IMR-90 (cell line): ENCODE results near the gene MAN1C1. TPM values are rescaled to one million over a fixed set of nuclear protein-coding genes. Genes with fewer than 3 reads are reported as not detected.
A peak's percentile ranks its signal among the peaks of the same experiment; 100 is the strongest.

Source experiments
- ATAC-seq: fragments of 200-7000 bp; cut with Tn5 transposase; 2 replicates; pipeline ENCODE4 v1.9.1; 2020; ENCODE audit warnings: low read depth, mild to moderate bottlenecking, moderate library complexity
- BruUV-seq: library from RNA; stranded (reverse); fragments of 400-500 nt; replicated peaks from 2 replicates; lab custom pipeline; 2021; lab: Mats Ljungman, UMichigan
- CTCF ChIA-PET: fragments of 300-600 bp; formaldehyde crosslinking; extraction: SDS; loops from one replicate; lab custom pipeline; 2021; ENCODE audit warnings: antibody characterized with exemption; lab: Yijun Ruan, JAX
- POLR2A ChIA-PET: fragments of 300-600 bp; sonication (Branson Sonifier 250); formaldehyde crosslinking; loops from one replicate; lab custom pipeline; 2022; ENCODE audit warnings: antibody characterized with exemption; ENCODE audit not compliant: unreplicated experiment; lab: Charles Lee
- DNase-seq: peaks from one replicate; pipeline ENCODE4 v3.0.0; 2013
- H2AFZ ChIP-seq: replicated peaks from 2 replicates; pipeline ENCODE3; 2013; ENCODE audit warnings: low read length, mild to moderate bottlenecking; ENCODE audit not compliant: poor library complexity
- H2AK5ac ChIP-seq: 2 replicates; pipeline ENCODE4 v1.6.1; 2013; ENCODE audit warnings: low read depth, low read length, inconsistent platforms
- H2AK9ac ChIP-seq: replicated peaks from 2 replicates; pipeline ENCODE3; 2013; ENCODE audit warnings: mild to moderate bottlenecking, low read depth, low read length, moderate library complexity; ENCODE audit not compliant: poor library complexity
- H2BK120ac ChIP-seq: 2 replicates; pipeline ENCODE4 v1.6.1; 2013; ENCODE audit warnings: low read depth, low read length, inconsistent platforms
- H2BK15ac ChIP-seq: 3 replicates; pipeline ENCODE4 v1.6.1; 2013; ENCODE audit warnings: low read depth, low read length, inconsistent platforms
- H2BK20ac ChIP-seq: 2 replicates; pipeline ENCODE4 v1.6.1; 2013; ENCODE audit warnings: low read depth, mild to moderate bottlenecking, inconsistent platforms, low read length, moderate library complexity
- H2BK5ac ChIP-seq: 2 replicates; pipeline ENCODE4 v1.6.1; 2013; ENCODE audit warnings: mild to moderate bottlenecking, low read depth, low read length, inconsistent platforms; ENCODE audit not compliant: poor library complexity, severe bottlenecking
- H3K14ac ChIP-seq: replicated peaks from 2 replicates; pipeline ENCODE4 v1.6.1; 2013; ENCODE audit warnings: low read depth, low read length, inconsistent platforms
- H3K18ac ChIP-seq: 2 replicates; pipeline ENCODE4 v1.6.1; 2013; ENCODE audit warnings: low read depth, low read length, control low read depth
- H3K23ac ChIP-seq: 2 replicates; pipeline ENCODE4 v1.6.1; 2013; ENCODE audit warnings: low read depth, low read length, inconsistent platforms
- H3K27ac ChIP-seq: 2 replicates; pipeline ENCODE4 v1.5.1; 2013; ENCODE audit warnings: mild to moderate bottlenecking, control low read depth, low read length; ENCODE audit not compliant: insufficient read depth
- H3K27me3 ChIP-seq: 2 replicates; pipeline ENCODE4 v1.6.1; 2013; ENCODE audit warnings: low read length; ENCODE audit not compliant: control insufficient read depth, insufficient read depth
- H3K36me3 ChIP-seq: 2 replicates; pipeline ENCODE4 v1.6.1; 2013; ENCODE audit warnings: low read length, mixed read lengths; ENCODE audit not compliant: control insufficient read depth, insufficient read depth
- H3K4ac ChIP-seq: 2 replicates; pipeline ENCODE4 v1.6.1; 2013; ENCODE audit warnings: low read depth, low read length, inconsistent platforms
- H3K4me1 ChIP-seq: 2 replicates; pipeline ENCODE4 v1.6.1; 2013; ENCODE audit warnings: low read length, mixed read lengths; ENCODE audit not compliant: control insufficient read depth, insufficient read depth
- H3K4me2 ChIP-seq: 2 replicates; pipeline ENCODE4 v1.6.1; 2013; ENCODE audit warnings: low read depth, mild to moderate bottlenecking, control low read depth, low read length, moderate library complexity
- H3K4me3 ChIP-seq: 2 replicates; pipeline ENCODE4 v1.5.1; 2013; ENCODE audit warnings: low read depth, mild to moderate bottlenecking, control low read depth, low read length, moderate library complexity; ENCODE audit not compliant: insufficient read depth
- H3K56ac ChIP-seq: 2 replicates; pipeline ENCODE4 v1.6.1; 2013; ENCODE audit warnings: low read length, inconsistent platforms; ENCODE audit not compliant: insufficient read depth; ENCODE audit errors: extremely low read depth
- H3K79me1 ChIP-seq, 2 experiments: 2 replicates each; pipeline ENCODE4 v1.6.1; 2013; ENCODE audit warnings: low read length in 2 of 2, inconsistent platforms in 1 of 2, low read depth in 1 of 2
- H3K9ac ChIP-seq: 2 replicates; pipeline ENCODE4 v1.6.1; 2013; ENCODE audit warnings: low read depth, low read length, control low read depth
- H3K9me1 ChIP-seq: 2 replicates; pipeline ENCODE4 v1.6.1; 2013; ENCODE audit warnings: low read length, inconsistent platforms; ENCODE audit not compliant: insufficient read depth
- H3K9me3 ChIP-seq: 2 replicates; pipeline ENCODE4 v1.6.1; 2013; ENCODE audit warnings: low read length; ENCODE audit not compliant: control insufficient read depth, insufficient read depth
- H4K20me1 ChIP-seq: 2 replicates; pipeline ENCODE4 v1.6.1; 2013; ENCODE audit warnings: low read length, inconsistent platforms; ENCODE audit not compliant: insufficient read depth
- H4K5ac ChIP-seq: 2 replicates; pipeline ENCODE4 v1.6.1; 2013; ENCODE audit warnings: mild to moderate bottlenecking, low read depth, low read length, control low read depth
- H4K8ac ChIP-seq, 2 experiments: 2 replicates each; pipeline ENCODE4 v1.6.1; 2013; ENCODE audit warnings: low read depth in 2 of 2, low read length in 2 of 2, control low read depth in 1 of 2, inconsistent platforms in 1 of 2
- H4K91ac ChIP-seq: 2 replicates; pipeline ENCODE4 v1.6.1; 2013; ENCODE audit warnings: low read depth, low read length, inconsistent platforms; ENCODE audit not compliant: insufficient read depth
- MXI1 ChIP-seq: IDR thresholded peaks from 2 replicates; pipeline ENCODE4 v1.6.1; 2012; ENCODE audit warnings: low read depth, mild to moderate bottlenecking, low read length, moderate library complexity, borderline replicate concordance
- NFE2L2 ChIP-seq: fragments of 150-350 bp; IDR thresholded peaks from 2 replicates; pipeline ENCODE4 v1.6.1; 2016; ENCODE audit warnings: low read depth, mild to moderate bottlenecking, low read length
- WGBS, 2 experiments: methylation state at CpG; one replicate each; pipeline versions ENCODE4 v1.1.5 to v1.1.7; 2013; ENCODE audit warnings: missing lambda C conversion rate in 2 of 2; ENCODE audit not compliant: insufficient read length in 1 of 2; ENCODE audit errors: extremely low coverage in 2 of 2; 5-methylcytosine and 5-hydroxymethylcytosine counted together
- dilution Hi-C: fragments of 300-500 bp; cut with HindIII; formaldehyde crosslinking; loops from one replicate; pipeline ENCODE4 v1.14.3; 2018; ENCODE audit warnings: low sequenced_read_pairs; ENCODE audit not compliant: unreplicated experiment
- in situ Hi-C: fragments of 300-500 bp; cut with MboI; formaldehyde crosslinking; loops from 3 replicates; pipeline ENCODE4 v1.14.3; 2019; ENCODE audit warnings: low sequenced_read_pairs, inconsistent platforms, mixed read lengths
- intact Hi-C: fragments of 100-400 bp; cut with micrococcal nuclease; formaldehyde crosslinking; loops from 2 replicates; pipeline ENCODE4 v1.10.0; 2022
- polyA plus RNA-seq, 3 experiments: library from polyadenylated mRNA; depleted of rRNA; stranded (reverse); fragments of >200 nt; gene quantifications; 2 replicates each; pipeline ENCODE4 v1.2.3, GENCODE V29; 2012; ENCODE audit warnings: low replicate concordance in 1 of 3
- total RNA-seq: library from RNA; depleted of rRNA; stranded (reverse); fragments of >200 nt; gene quantifications from 2 replicates; pipeline ENCODE4 v1.2.3, GENCODE V29; 2012

The MAN1C1 gene
- total and polyA plus RNA-seq, 2 of the 4 experiments (the other 2 are of a cell fraction) = 3.2 to 11.3 TPM

GRCh38 chr1:25820247-25821111, 203.9 kb downstream of the MAN1C1 start:
- no peaks in the 10 kb centered on the region for H3K9me3 ChIP-seq
- H2AK5ac ChIP-seq = peak overlapping the region; percentile 48; the same call in 1 of the 2 replicates
- no TSS peak for BruUV-seq
- H3K36me3 ChIP-seq = peaks cover 12% of the 10 kb centered on the region; the same call in 1 of the 2 replicates
- H3K23ac ChIP-seq = peak overlapping the region; percentile 69
- H3K9me1 ChIP-seq = peaks cover 18% of the 10 kb centered on the region
- intact Hi-C loops = loop anchor here (5.0 kb wide), 1 partner anchor 77 kb away; no protein-coding TSS in a partner anchor
- peak overlapping the region; percentile 77 to 99; a peak in 3 of 4 replicates for H4K8ac ChIP-seq
- H3K56ac ChIP-seq = peak overlapping the region; percentile 75
- POLR2A ChIA-PET = interaction anchor here (0.6 kb wide), 1 partner anchor 44 kb away, joined by 4 read pairs; no protein-coding TSS in a partner anchor
- peak overlapping the region; percentile 75 for H3K14ac ChIP-seq
- peak overlapping the region; percentile 69; the same call in 1 of the 2 replicates for H2BK120ac ChIP-seq
- H3K9ac ChIP-seq = peak overlapping the region; percentile 92
- peak; percentile 50 for ATAC-seq
- H3K27ac ChIP-seq = peak overlapping the region; percentile 96
- H3K4ac ChIP-seq = peak overlapping the region; percentile 89
- peak overlapping the region; percentile 87 for H2BK5ac ChIP-seq
- H4K5ac ChIP-seq = peak overlapping the region; percentile 41; the same call in 1 of the 2 replicates
- DNase-seq = peak; percentile 61
- 1% methylated on average over 13 of the region's 67 CpGs; no CpG with 5 or more reads in 1 of the 2 experiments for WGBS, 2 experiments
- peaks cover 24% of the 10 kb centered on the region; the same call in 1 of the 2 replicates for H4K20me1 ChIP-seq
- no peak overlapping the region for H3K18ac ChIP-seq
- no peak overlapping the region for H2BK15ac ChIP-seq
- TF ChIP-seq MXI1 = 0 out of 2 replicates have a peak, but pooled peaks have one; percentile 12
- no peak for TF ChIP-seq NFE2L2
- in situ Hi-C loops = loop anchor here (10.0 to 25.0 kb wide), 3 partner anchors 174 to 583 kb away; partner anchors contain the start of genes PAFAH2, RHCE, RSRP1 and SYF2
- no peaks in the 10 kb centered on the region for H3K27me3 ChIP-seq
- H3K4me1 ChIP-seq = peaks cover 16% of the 10 kb centered on the region
- peaks cover 24 to 72% of the 10 kb centered on the region in 2 experiments for H3K79me1 ChIP-seq
- peak overlapping the region; percentile 92 for H4K91ac ChIP-seq
- peak overlapping the region; percentile 96 for H2AFZ ChIP-seq
- peak overlapping the region; percentile 90 for H2AK9ac ChIP-seq
- no peak overlapping the region for H2BK20ac ChIP-seq
- H3K4me2 ChIP-seq = peak overlapping the region; percentile 89
- dilution Hi-C loops = no loop called here
- peak overlapping the region; percentile 90 for H3K4me3 ChIP-seq
- CTCF ChIA-PET = interaction anchor here (0.6 to 1.4 kb wide), 3 partner anchors 75 to 212 kb away, joined by 3 read pairs; no protein-coding TSS in a partner anchor
